GM23248 (cell line): Measurements from ENCODE around the gene CORO2A. TPM values are rescaled to one million over a fixed set of nuclear protein-coding genes. Genes with fewer than 3 reads are reported as not detected.

Experiments used
- DNase-seq: peaks from one replicate; pipeline ENCODE4 v3.0.0-alpha.2; 2015
- H2AFZ ChIP-seq: fragments of 200-600 bp; sonication (generic); 2 replicates; pipeline ENCODE4 v1.6.1; 2016; ENCODE audit warnings: antibody characterized with exemption
- H3F3A ChIP-seq: fragments of 200-600 bp; sonication (generic); 2 replicates; pipeline ENCODE4 v1.6.1; 2016; ENCODE audit warnings: mild to moderate bottlenecking, antibody characterized with exemption, mixed run types; ENCODE audit not compliant: insufficient read depth
- H3K27ac ChIP-seq: fragments of 200-600 bp; sonication (generic); 2 replicates; pipeline ENCODE4 v1.5.1; 2016; ENCODE audit warnings: mild to moderate bottlenecking
- H3K27me3 ChIP-seq: fragments of 200-600 bp; sonication (generic); replicated peaks from 2 replicates; pipeline ENCODE4 v1.6.1; 2016; ENCODE audit warnings: mild to moderate bottlenecking; ENCODE audit not compliant: insufficient read depth
- H3K36me3 ChIP-seq: fragments of 200-600 bp; sonication (generic); 2 replicates; pipeline ENCODE4 v1.6.1; 2016; ENCODE audit warnings: low read depth, mild to moderate bottlenecking
- H3K4me1 ChIP-seq: fragments of 200-600 bp; sonication (generic); 2 replicates; pipeline ENCODE4 v1.6.1; 2016; ENCODE audit warnings: mild to moderate bottlenecking; ENCODE audit not compliant: insufficient read depth
- H3K4me2 ChIP-seq: fragments of 200-600 bp; sonication (generic); one replicate; pipeline ENCODE4 v1.6.1; 2016; ENCODE audit warnings: mild to moderate bottlenecking; ENCODE audit not compliant: unreplicated experiment
- H3K4me3 ChIP-seq: fragments of 200-600 bp; sonication (generic); 2 replicates; pipeline ENCODE4 v1.5.1; 2016; ENCODE audit warnings: mild to moderate bottlenecking
- H3K79me2 ChIP-seq: fragments of 200-600 bp; sonication (generic); 2 replicates; pipeline ENCODE4 v1.6.1; 2016; ENCODE audit warnings: mild to moderate bottlenecking; ENCODE audit not compliant: insufficient read depth
- H3K9ac ChIP-seq: fragments of 200-600 bp; sonication (generic); 2 replicates; pipeline ENCODE4 v1.6.1; 2016; ENCODE audit warnings: mild to moderate bottlenecking
- H3K9me2 ChIP-seq: fragments of 200-600 bp; sonication (generic); 2 replicates; pipeline ENCODE4 v1.6.1; 2016; ENCODE audit warnings: mixed run types, mild to moderate bottlenecking, moderate library complexity; ENCODE audit not compliant: insufficient read depth
- H3K9me3 ChIP-seq: fragments of 200-600 bp; sonication (generic); one replicate; pipeline ENCODE4 v1.6.1; 2017; ENCODE audit warnings: low read depth
- H4K20me1 ChIP-seq: fragments of 200-600 bp; sonication (generic); 2 replicates; pipeline ENCODE4 v1.6.0; 2016; ENCODE audit not compliant: insufficient read depth
- EZH2 ChIP-seq: fragments of 200-600 bp; sonication (generic); IDR thresholded peaks from 2 replicates; pipeline ENCODE4 v1.6.1; 2018; ENCODE audit warnings: antibody characterized with exemption, mild to moderate bottlenecking; ENCODE audit not compliant: insufficient read depth, poor library complexity, severe bottlenecking
- EZH2phosphoT487 ChIP-seq: fragments of 200-600 bp; sonication (generic); IDR thresholded peaks from 2 replicates; pipeline ENCODE4 v1.6.1; 2018; ENCODE audit warnings: antibody characterized with exemption, moderate library complexity, mild to moderate bottlenecking, low read depth; ENCODE audit not compliant: insufficient read depth
- WGBS, 2 experiments: methylation state at CpG; one replicate each; pipeline ENCODE4 v1.1.6; 2015 to 2017; ENCODE audit warnings: low lambda C conversion rate in 2 of 2, low coverage in 1 of 2; ENCODE audit errors: missing lambda C conversion rate in 2 of 2; 5-methylcytosine and 5-hydroxymethylcytosine counted together
- in situ Hi-C: fragments of 300-500 bp; cut with MboI; formaldehyde crosslinking; loops from 2 replicates; pipeline ENCODE4 v1.15.0; 2020
- polyA plus RNA-seq: library from polyadenylated mRNA; unstranded; fragments of >200 nt; fragmentation: Nextera tagmentation; extraction: Ambion mirVana; gene quantifications from 2 replicates; pipeline ENCODE4 v1.2.1, GENCODE V29; 2016
- total RNA-seq: library from RNA; depleted of rRNA; stranded (reverse); fragments of >200 nt; shearing (Covaris generic); gene quantifications from 2 replicates; pipeline ENCODE4 v1.2.3, GENCODE V29; 2014

CORO2A gene
- total and polyA plus RNA-seq, 2 experiments from 2014 or later, result 0.86 to 1.3 TPM

GRCh38 chr9:98083061-98083501, 109.4 kb downstream of the CORO2A start:
- in situ Hi-C loops, result no loop called here
- no peak for DNase-seq
- H3K4me2 ChIP-seq, result no peak overlapping the region
- H3K4me1 ChIP-seq, result peaks cover 22% of the 10 kb centered on the region
- no peak overlapping the region for H2AFZ ChIP-seq
- no peak overlapping the region for H3K4me3 ChIP-seq
- no peaks in the 10 kb centered on the region for H4K20me1 ChIP-seq
- H3K9me2 ChIP-seq, result no peaks in the 10 kb centered on the region
- peaks cover 9% of the 10 kb centered on the region; the same call in 1 of the 2 replicates for H3K36me3 ChIP-seq
- H3K9ac ChIP-seq, result no peak overlapping the region
- H3K27me3 ChIP-seq, result no peaks in the 10 kb centered on the region
- H3F3A ChIP-seq, result peaks cover 32% of the 10 kb centered on the region
- H3K9me3 ChIP-seq, result no peaks in the 10 kb centered on the region
- 97% methylated on average over 2 of the region's 2 CpGs for WGBS, 2 experiments
- H3K27ac ChIP-seq, result no peak overlapping the region
- TF ChIP-seq EZH2 (no peak), EZH2phosphoT487 (no peak)
- H3K79me2 ChIP-seq, result peaks cover 1% of the 10 kb centered on the region

DNA sequence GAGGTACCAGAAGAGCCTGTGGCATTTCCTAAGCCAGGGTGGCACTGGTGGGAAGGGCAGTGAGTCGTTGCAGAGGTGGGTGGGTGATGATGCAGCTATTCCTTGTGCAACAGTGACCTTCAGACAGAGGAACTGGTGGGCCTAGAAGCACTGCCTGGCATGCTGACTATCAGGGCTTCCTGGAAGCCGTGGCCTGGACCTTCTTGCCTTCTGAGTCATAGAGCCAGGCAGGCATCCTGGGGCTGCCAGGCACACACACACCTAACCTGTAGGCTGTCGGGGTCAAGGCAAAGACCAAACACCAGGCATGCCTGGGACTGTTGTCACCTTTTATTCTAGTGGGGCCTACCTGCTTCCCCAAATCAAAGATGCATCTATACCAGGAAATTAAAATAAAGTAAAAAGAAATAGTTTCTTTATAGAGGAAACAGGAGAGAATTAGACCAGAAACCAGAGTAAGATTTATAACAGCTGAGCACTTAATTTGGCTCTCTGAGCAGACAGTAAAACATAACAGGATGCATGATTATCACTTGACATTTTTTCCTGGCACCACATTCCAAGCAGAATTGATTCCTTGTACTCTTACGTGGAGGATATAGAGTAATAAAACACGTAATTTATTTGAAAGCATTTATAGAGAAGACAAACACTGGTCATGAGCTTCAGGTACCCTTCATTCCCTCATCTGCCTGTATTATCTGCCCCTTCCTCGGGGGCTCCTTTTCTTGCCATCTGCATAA, 110.8 kb downstream of the CORO2A start:
- DNase-seq, result peak; percentile 80
- Histone ChIP-seq H3K9me3 (no peaks in the 10 kb centered on the region), H3K9me2 (no peaks in the 10 kb centered on the region), H3K4me2 (peak overlapping the region; percentile 8), H2AFZ (no peak overlapping the region), H3K4me1 (peaks cover 22% of the 10 kb centered on the region), H3K4me3 (no peak overlapping the region), H3K27me3 (no peaks in the 10 kb centered on the region), H3K79me2 (peaks cover 11% of the 10 kb centered on the region), H3K27ac (peak overlapping the region; percentile 71), H4K20me1 (no peaks in the 10 kb centered on the region), H3F3A (peaks cover 27% of the 10 kb centered on the region), H3K9ac (peak overlapping the region; percentile 44; the same call in 1 of the 2 replicates), H3K36me3 (peaks cover 9% of the 10 kb centered on the region; the same call in 1 of the 2 replicates)
- in situ Hi-C loops, result no loop called here
- TF ChIP-seq EZH2 (no peak), EZH2phosphoT487 (no peak)
- WGBS, 2 experiments, result 55 to 68% methylated on average over 6 of the region's 6 CpGs

DNA sequence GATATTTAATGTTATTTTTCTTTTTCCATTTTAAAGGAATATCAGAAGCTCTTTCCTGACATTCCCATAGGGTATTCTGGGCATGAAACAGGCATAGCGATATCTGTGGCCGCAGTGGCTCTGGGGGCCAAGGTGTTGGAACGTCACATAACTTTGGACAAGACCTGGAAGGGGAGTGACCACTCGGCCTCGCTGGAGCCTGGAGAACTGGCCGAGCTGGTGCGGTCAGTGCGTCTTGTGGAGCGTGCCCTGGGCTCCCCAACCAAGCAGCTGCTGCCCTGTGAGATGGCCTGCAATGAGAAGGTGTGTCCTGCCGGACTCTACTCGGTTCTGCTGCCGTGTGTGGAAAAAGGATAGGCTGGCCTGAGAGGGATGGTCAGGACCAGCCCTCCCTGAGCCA, 111.7 kb downstream of the CORO2A start:
- no peak for DNase-seq
- H3K27me3 ChIP-seq, result no peaks in the 10 kb centered on the region
- H3K9me2 ChIP-seq, result no peaks in the 10 kb centered on the region
- TF ChIP-seq EZH2phosphoT487 (no peak), EZH2 (no peak)
- H3K9ac ChIP-seq, result peak overlapping the region; percentile 44; the same call in 1 of the 2 replicates
- H3F3A ChIP-seq, result peaks cover 21% of the 10 kb centered on the region
- no peaks in the 10 kb centered on the region for H4K20me1 ChIP-seq
- H3K4me1 ChIP-seq, result peaks cover 24% of the 10 kb centered on the region
- no peak overlapping the region for H3K4me3 ChIP-seq
- H2AFZ ChIP-seq, result no peak overlapping the region
- peaks cover 19% of the 10 kb centered on the region for H3K79me2 ChIP-seq
- peaks cover 9% of the 10 kb centered on the region; the same call in 1 of the 2 replicates for H3K36me3 ChIP-seq
- H3K27ac ChIP-seq, result peak overlapping the region; percentile 71
- WGBS, 2 experiments, result 94 to 96% methylated on average over 12 of the region's 12 CpGs
- no peaks in the 10 kb centered on the region for H3K9me3 ChIP-seq
- H3K4me2 ChIP-seq, result peak overlapping the region; percentile 8
- in situ Hi-C loops, result no loop called here

GRCh38 chr9:98080326-98080725, 112.1 kb downstream of the CORO2A start:
- H3K9me3 ChIP-seq, result no peaks in the 10 kb centered on the region

More at GRCh38 chr9:98080326-98080725, 112.1 kb downstream of the CORO2A start:
- WGBS, 2 experiments, result 89 to 100% methylated on average over 1 of the region's 1 CpG
- Histone ChIP-seq H3K27me3 (no peaks in the 10 kb centered on the region), H4K20me1 (no peaks in the 10 kb centered on the region), H3K9ac (0 out of 2 replicates have a peak overlapping the region, but pooled peaks have one; percentile 44), H3K4me3 (no peak overlapping the region), H3K4me2 (no peak overlapping the region), H3K36me3 (peaks cover 9% of the 10 kb centered on the region; the same call in 1 of the 2 replicates), H2AFZ (no peak overlapping the region), H3K9me2 (no peaks in the 10 kb centered on the region), H3K4me1 (peaks cover 27% of the 10 kb centered on the region), H3K79me2 (peaks cover 23% of the 10 kb centered on the region), H3K27ac (peak overlapping the region; percentile 71), H3F3A (peaks cover 16% of the 10 kb centered on the region)
- in situ Hi-C loops, result no loop called here
- DNase-seq, result peak; percentile 63
- TF ChIP-seq EZH2 (no peak), EZH2phosphoT487 (peak; percentile 94)
